CD14-positive monocyte (primary cell): Measurements from ENCODE around the gene ADPRS. TPM values are rescaled to one million over a fixed set of nuclear protein-coding genes. Genes with fewer than 3 reads are reported as not detected.

ENCODE experiments used
- DNase-seq, 3 donors: peaks; one replicate each; pipeline ENCODE4 v3.0.0-alpha.2; 2011 to 2022
- H2AFZ ChIP-seq: 2 replicates; pipeline ENCODE4 v1.6.0; 2012; ENCODE audit warnings: mild to moderate bottlenecking, low read depth, low read length, inconsistent platforms; ENCODE audit not compliant: insufficient read depth, poor library complexity, severe bottlenecking
- H3K27ac ChIP-seq, 2 donors: 1 replicate in 1 of 2; 2 replicates in 1 of 2; pipeline ENCODE4 v1.5.1; 2012 to 2013; ENCODE audit warnings: low read length in 2 of 2, control low read depth in 1 of 2, inconsistent platforms in 1 of 2, low read depth in 1 of 2, mild to moderate bottlenecking in 1 of 2
- H3K27me3 ChIP-seq, 2 donors: one replicate each; pipeline versions ENCODE4 v1.6.0 to v1.6.1; 2011 to 2013; ENCODE audit warnings: low read length in 2 of 2; ENCODE audit not compliant: control insufficient read depth in 2 of 2, insufficient read depth in 2 of 2
- H3K36me3 ChIP-seq, 2 donors: replicated peaks in 1 of 2; 1 replicate in 1 of 2; 2 replicates in 1 of 2; pipeline versions ENCODE4 v1.5.1 to v1.6.1; 2012 to 2013; ENCODE audit warnings: low read length in 2 of 2, control low read depth in 1 of 2, inconsistent platforms in 1 of 2, mild to moderate bottlenecking in 1 of 2; ENCODE audit not compliant: insufficient read depth in 2 of 2, control insufficient read depth in 1 of 2
- H3K4me1 ChIP-seq, 2 donors: 1 replicate in 1 of 2; 2 replicates in 1 of 2; pipeline versions ENCODE4 v1.5.1 to v1.6.1; 2012 to 2013; ENCODE audit warnings: low read length in 2 of 2, control low read depth in 1 of 2, inconsistent platforms in 1 of 2, mild to moderate bottlenecking in 1 of 2, moderate library complexity in 1 of 2; ENCODE audit not compliant: insufficient read depth in 2 of 2, control insufficient read depth in 1 of 2
- H3K4me2 ChIP-seq: replicated peaks from 2 replicates; pipeline ENCODE3; 2012; ENCODE audit warnings: low read length, moderate library complexity, mild to moderate bottlenecking; ENCODE audit not compliant: poor library complexity, severe bottlenecking; ENCODE audit errors: extremely low read depth
- H3K4me3 ChIP-seq, 3 experiments: fragments of 200-600 bp in 1 of 3; sonication (generic) in 1 of 3; replicated peaks in 1 of 3; 1 replicate in 2 of 3; 2 replicates in 1 of 3; pipeline ENCODE4 v1.5.1; 2011 to 2013; ENCODE audit warnings: low read length in 3 of 3, mild to moderate bottlenecking in 3 of 3, control low read depth in 2 of 3, low read depth in 2 of 3, inconsistent platforms in 1 of 3, moderate library complexity in 1 of 3
- H3K79me2 ChIP-seq: 2 replicates; pipeline ENCODE4 v1.6.0; 2012; ENCODE audit warnings: mild to moderate bottlenecking, control low read depth, inconsistent platforms, low read length, moderate library complexity; ENCODE audit not compliant: insufficient read depth
- H3K9ac ChIP-seq: 2 replicates; pipeline ENCODE4 v1.6.0; 2017; ENCODE audit warnings: low read length, mild to moderate bottlenecking; ENCODE audit not compliant: insufficient read depth, poor library complexity, severe bottlenecking
- H3K9me3 ChIP-seq, 2 donors: replicated peaks in 1 of 2; 1 replicate in 1 of 2; 2 replicates in 1 of 2; pipeline versions ENCODE4 v1.5.1 to v1.6.1; 2012 to 2013; ENCODE audit warnings: low read length in 2 of 2, control low read depth in 1 of 2; ENCODE audit not compliant: control insufficient read depth in 1 of 2, insufficient read depth in 1 of 2
- H4K20me1 ChIP-seq: 2 replicates; pipeline ENCODE4 v1.6.0; 2012; ENCODE audit warnings: mild to moderate bottlenecking, low read length, control low read depth, moderate library complexity; ENCODE audit not compliant: insufficient read depth
- H3K27ac Mint-ChIP-seq, 7 donors: one replicate each; pipeline ENCODE4 v1.8.0; 2020; ENCODE audit warnings: mild to moderate bottlenecking in 7 of 7, mixed read lengths in 7 of 7, moderate library complexity in 6 of 7, inconsistent platforms in 2 of 7
- H3K27me3 Mint-ChIP-seq, 3 donors: one replicate each; pipeline ENCODE4 v1.8.0; 2021 to 2022; ENCODE audit warnings: low read depth in 3 of 3, mild to moderate bottlenecking in 3 of 3, mixed read lengths in 3 of 3, moderate library complexity in 3 of 3, inconsistent platforms in 1 of 3
- H3K36me3 Mint-ChIP-seq, 2 donors: one replicate each; pipeline ENCODE4 v1.8.0; 2020; ENCODE audit warnings: mixed read lengths in 2 of 2, inconsistent platforms in 1 of 2, mild to moderate bottlenecking in 1 of 2
- H3K4me1 Mint-ChIP-seq: one replicate; pipeline ENCODE4 v1.8.0; 2020; ENCODE audit warnings: mild to moderate bottlenecking, mixed read lengths
- H3K4me3 Mint-ChIP-seq, 2 donors: one replicate each; pipeline ENCODE4 v1.8.0; 2020; ENCODE audit warnings: mild to moderate bottlenecking in 2 of 2, mixed read lengths in 2 of 2, moderate library complexity in 1 of 2
- H3K9me3 Mint-ChIP-seq, 7 donors: one replicate each; pipeline ENCODE4 v1.8.0; 2020 to 2022; ENCODE audit warnings: mixed read lengths in 7 of 7, mild to moderate bottlenecking in 6 of 7, moderate library complexity in 6 of 7, inconsistent platforms in 2 of 7
- WGBS: methylation state at CpG from one replicate; pipeline ENCODE4 v1.1.5; 2013; ENCODE audit warnings: missing lambda C conversion rate; ENCODE audit not compliant: insufficient coverage; 5-methylcytosine and 5-hydroxymethylcytosine counted together
- intact Hi-C, 2 donors: fragments of 100-400 bp; cut with micrococcal nuclease; formaldehyde crosslinking; loops; one replicate each; pipeline versions ENCODE4 v1.15.0 to v1.15.1; 2023
- polyA plus RNA-seq, 3 donors: library from polyadenylated mRNA; depleted of rRNA in 1 of 3; unstranded in 2 of 3; stranded (reverse) in 1 of 3; fragments of 300-500 nt in 2 of 3; fragments of >200 nt in 1 of 3; fragmentation: Illumina TruSeq in 2 of 3; gene quantifications; 1 replicate in 2 of 3; 2 replicates in 1 of 3; pipeline ENCODE4 v1.2.3, GENCODE V29; 2012 to 2021
- TF ChIP-seq, protein P1 (sequence below): fragments of 200-600 bp; IDR thresholded peaks from one replicate; pipeline ENCODE4 v1.8.0; 2022; ENCODE audit warnings: antibody characterized with exemption, mild to moderate bottlenecking

Gene ADPRS
- polyA plus RNA-seq, 3 donors, result 13.4 to 30.6 (median 21.9) TPM

DNA sequence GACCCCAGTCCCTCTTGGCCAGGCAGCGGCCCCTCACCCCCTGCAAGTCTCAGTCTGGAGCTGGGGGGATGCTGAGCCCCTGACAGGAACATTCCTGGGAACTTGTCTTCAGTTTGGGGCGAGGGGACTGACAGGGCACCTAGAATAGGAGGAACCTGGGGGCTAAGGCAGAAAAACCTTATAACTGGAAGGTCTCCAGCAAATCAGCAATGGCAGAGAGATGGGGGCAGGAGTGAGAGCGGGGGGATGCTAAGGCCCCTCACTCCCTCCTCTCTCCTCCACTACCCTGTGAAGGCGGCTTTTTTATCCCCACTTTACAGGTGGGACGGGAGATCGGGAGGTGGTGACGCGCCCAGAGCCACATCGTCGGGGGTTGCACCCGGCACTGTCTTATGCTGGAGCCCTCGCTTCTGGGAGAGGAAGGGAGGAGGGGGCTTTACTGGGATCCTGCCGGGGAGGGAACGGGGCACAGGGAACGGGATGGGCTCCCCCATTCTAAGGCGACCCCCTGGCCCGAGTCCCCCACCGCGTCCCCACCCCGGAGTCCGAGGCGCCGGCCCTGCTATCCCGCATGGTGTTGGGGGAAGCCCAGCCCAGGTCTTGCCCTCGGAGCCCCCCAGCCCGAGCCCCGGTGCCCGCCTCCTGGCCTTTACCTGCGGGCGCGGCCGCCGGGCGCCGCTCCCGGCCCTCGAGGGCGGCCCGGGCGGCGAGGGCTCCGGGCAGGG, 35.9 kb downstream of the ADPRS start:
- H3K4me1 Mint-ChIP-seq, result peaks cover 67% of the 10 kb centered on the region
- H3K9me3 Mint-ChIP-seq, result no peaks in the 10 kb centered on the region
- Histone ChIP-seq H3K79me2 (peaks cover 14% of the 10 kb centered on the region), H3K36me3 (no peaks in the 10 kb centered on the region), H3K9ac (peak overlapping the region; percentile 12), H3K4me3 (peak overlapping the region in 2 of 3 experiments; percentile 15 to 76), H3K4me1 (peaks cover 66 to 78% of the 10 kb centered on the region in 2 donors), H4K20me1 (no peaks in the 10 kb centered on the region), H3K9me3 (no peaks in the 10 kb centered on the region), H3K4me2 (peak overlapping the region; percentile 90), H3K27ac (no peak overlapping the region), H3K27me3 (no peaks in the 10 kb centered on the region), H2AFZ (peak overlapping the region; percentile 51)
- intact Hi-C loops, result no loop called here
- no peak for DNase-seq
- peak overlapping the region in 5 of 7 donors; percentile 30 to 95 (median 92) for H3K27ac Mint-ChIP-seq
- TF ChIP-seq, protein P1, sequence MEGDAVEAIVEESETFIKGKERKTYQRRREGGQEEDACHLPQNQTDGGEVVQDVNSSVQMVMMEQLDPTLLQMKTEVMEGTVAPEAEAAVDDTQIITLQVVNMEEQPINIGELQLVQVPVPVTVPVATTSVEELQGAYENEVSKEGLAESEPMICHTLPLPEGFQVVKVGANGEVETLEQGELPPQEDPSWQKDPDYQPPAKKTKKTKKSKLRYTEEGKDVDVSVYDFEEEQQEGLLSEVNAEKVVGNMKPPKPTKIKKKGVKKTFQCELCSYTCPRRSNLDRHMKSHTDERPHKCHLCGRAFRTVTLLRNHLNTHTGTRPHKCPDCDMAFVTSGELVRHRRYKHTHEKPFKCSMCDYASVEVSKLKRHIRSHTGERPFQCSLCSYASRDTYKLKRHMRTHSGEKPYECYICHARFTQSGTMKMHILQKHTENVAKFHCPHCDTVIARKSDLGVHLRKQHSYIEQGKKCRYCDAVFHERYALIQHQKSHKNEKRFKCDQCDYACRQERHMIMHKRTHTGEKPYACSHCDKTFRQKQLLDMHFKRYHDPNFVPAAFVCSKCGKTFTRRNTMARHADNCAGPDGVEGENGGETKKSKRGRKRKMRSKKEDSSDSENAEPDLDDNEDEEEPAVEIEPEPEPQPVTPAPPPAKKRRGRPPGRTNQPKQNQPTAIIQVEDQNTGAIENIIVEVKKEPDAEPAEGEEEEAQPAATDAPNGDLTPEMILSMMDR, result no peak
- H3K27me3 Mint-ChIP-seq, result peaks cover 6 to 15% (median 10%) of the 10 kb centered on the region in 3 donors
- peaks cover 5 to 9% of the 10 kb centered on the region in 2 donors for H3K36me3 Mint-ChIP-seq
- peak overlapping the region; percentile 77 to 85 for H3K4me3 Mint-ChIP-seq
- 16% methylated on average over 33 of the region's 42 CpGs for WGBS

DNA sequence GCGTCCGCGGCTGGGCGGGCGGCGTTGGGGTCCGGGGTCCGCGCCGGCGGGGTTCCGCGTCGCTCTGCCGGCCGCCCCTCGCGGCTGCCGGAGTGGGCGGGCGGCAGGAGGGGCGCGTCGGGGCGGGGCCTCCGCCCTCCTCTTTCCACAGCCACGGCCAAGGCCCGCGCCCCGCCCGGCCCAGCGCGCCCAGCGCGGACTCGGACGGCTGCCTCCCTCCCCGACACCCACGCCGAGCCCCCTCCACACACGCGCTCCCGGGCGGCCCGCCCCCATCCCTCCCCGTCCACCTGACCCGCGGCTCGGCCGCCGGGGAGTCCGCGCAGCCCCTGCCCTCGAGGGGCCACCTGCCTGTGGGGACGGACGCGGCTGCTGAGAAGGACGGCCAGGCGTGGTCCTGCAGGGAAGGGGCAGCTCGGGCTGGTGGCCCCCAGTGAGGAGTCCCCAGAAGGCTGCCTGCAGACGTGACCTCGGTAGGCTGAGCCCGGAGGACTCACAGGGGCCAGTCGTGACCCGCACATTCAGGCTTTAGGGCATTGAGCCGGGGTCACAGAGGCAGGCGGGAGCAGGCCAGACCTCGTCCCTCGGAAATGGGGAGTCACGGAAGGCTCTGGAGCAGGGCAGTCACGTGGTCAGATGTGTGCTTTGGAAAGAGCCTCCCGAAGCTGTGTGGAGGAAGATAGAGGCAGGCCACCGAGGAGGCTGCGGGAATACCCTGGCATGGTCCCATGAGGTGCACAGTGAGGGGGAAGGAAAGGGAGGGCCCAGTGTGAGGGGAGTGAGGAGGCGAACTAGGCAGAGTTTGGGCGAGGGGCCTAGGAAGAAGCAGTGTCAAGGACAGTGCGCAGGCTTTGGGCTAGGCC, 36.7 kb downstream of the ADPRS start, which contains the start of gene COL8A2:
TSS of gene COL8A2 (minus strand) at position 94 of the 863 bp plus-strand sequence. CDS start 24,980 bp downstream, outside the sequence.
- peaks cover 14% of the 10 kb centered on the region for H3K79me2 ChIP-seq
- no peaks in the 10 kb centered on the region for H3K36me3 ChIP-seq
- no peaks in the 10 kb centered on the region for H4K20me1 ChIP-seq
- no peaks in the 10 kb centered on the region for H3K27me3 ChIP-seq
- H3K4me3 ChIP-seq, result peak within 1 kb of the TSS; percentile 15 to 76 (median 18)
- peaks cover 58 to 70% of the 10 kb centered on the region in 2 donors for H3K4me1 ChIP-seq
- peak within 1 kb of the TSS in 1 of 2 donors; percentile 88 for H3K27ac ChIP-seq
- WGBS, result 17% methylated on average over 74 of the region's 77 CpGs
- Mint-ChIP-seq H3K27ac (peak within 1 kb of the TSS in 6 of 7 donors; percentile 41 to 95 (median 92)), H3K27me3 (peaks cover 6 to 15% (median 8%) of the 10 kb centered on the region in 3 donors), H3K9me3 (no peaks in the 10 kb centered on the region), H3K4me1 (peaks cover 59% of the 10 kb centered on the region), H3K36me3 (peaks cover 5 to 9% of the 10 kb centered on the region in 2 donors), H3K4me3 (peak within 1 kb of the TSS; percentile 77 to 85)
- H3K9ac ChIP-seq, result peak within 1 kb of the TSS; percentile 53
- intact Hi-C loops, result no loop called here
- peak within 1 kb of the TSS; percentile 91 for H2AFZ ChIP-seq
- peak within 1 kb of the TSS; percentile 90 for H3K4me2 ChIP-seq
- TF ChIP-seq, protein P1, result no peak
- H3K9me3 ChIP-seq, result no peaks in the 10 kb centered on the region
- DNase-seq, result peak in 1 of 3 donors; percentile 21
